Body of pancreas (tissue), 4 donors: ENCODE data around the gene HECW1. TPM values are rescaled to one million over a fixed set of nuclear protein-coding genes. Genes with fewer than 3 reads are reported as not detected.

Experiments
- ATAC-seq: fragments of 150-250 bp; one replicate; pipeline ENCODE4 v1.9.1; 2016
- DNase-seq, 4 donors: peaks; one replicate each; pipeline ENCODE4 v3.0.0-alpha.2; 2019
- H3K27ac ChIP-seq, 4 donors: fragments of 200-600 bp; sonication (generic); 1 replicate in 3 of 4; 2 replicates in 1 of 4; pipeline versions ENCODE4 v1.5.1 to v1.6.1; 2016 to 2019; ENCODE audit warnings: mild to moderate bottlenecking in 1 of 4, mixed read lengths in 1 of 4, moderate library complexity in 1 of 4
- H3K27me3 ChIP-seq, 2 donors: fragments of 200-600 bp; sonication (generic); one replicate each; pipeline ENCODE4 v1.6.0; 2016; ENCODE audit warnings: mild to moderate bottlenecking in 1 of 2
- H3K36me3 ChIP-seq, 2 donors: fragments of 200-600 bp; sonication (generic); replicated peaks in 1 of 2; 2 replicates each; pipeline ENCODE4 v1.5.1; 2016; ENCODE audit warnings: low read depth in 2 of 2; ENCODE audit not compliant: insufficient read depth in 1 of 2
- H3K4me1 ChIP-seq: fragments of 200-600 bp; sonication (generic); one replicate; pipeline ENCODE4 v1.6.0; 2016
- H3K4me3 ChIP-seq, 2 donors: fragments of 200-600 bp; sonication (generic); 1 replicate in 1 of 2; 2 replicates in 1 of 2; pipeline ENCODE4 v1.5.1; 2016 to 2019
- H3K9me3 ChIP-seq, 3 donors: fragments of 200-600 bp; sonication (generic); 1 replicate in 2 of 3; 2 replicates in 1 of 3; pipeline ENCODE4 v1.5.1; 2016
- POLR2A ChIP-seq, 3 donors: fragments of 450-650 bp; IDR thresholded peaks; one replicate each; pipeline ENCODE4 v1.6.1; 2016; ENCODE audit warnings: antibody characterized with exemption in 3 of 3, mild to moderate bottlenecking in 2 of 3
- WGBS, 2 donors: methylation state at CpG; one replicate each; pipeline ENCODE4 v1.1.5; 2017; 5-methylcytosine and 5-hydroxymethylcytosine counted together
- intact Hi-C: fragments of 100-400 bp; cut with DNase I; formaldehyde crosslinking; loops from one replicate; pipeline ENCODE4 v1.15.1; 2023
- total RNA-seq, 2 donors: library from RNA; depleted of rRNA; stranded (reverse); fragments of >200 nt; gene quantifications; one replicate each; pipeline ENCODE4 v1.1.0, GENCODE V29; 2016
- TF ChIP-seq, protein P1 (sequence below), 7 experiments: fragments of 450-650 bp in 4 of 7; fragments of 200-600 bp in 3 of 7; sonication (generic) in 3 of 7; IDR thresholded peaks; one replicate each; pipeline ENCODE4 v1.5.1; 2016 to 2019; ENCODE audit warnings: antibody characterized with exemption in 7 of 7

The HECW1 gene
- total RNA-seq, 2 donors from 2014 or later: under 0.01 TPM; not detected in 1

DNA sequence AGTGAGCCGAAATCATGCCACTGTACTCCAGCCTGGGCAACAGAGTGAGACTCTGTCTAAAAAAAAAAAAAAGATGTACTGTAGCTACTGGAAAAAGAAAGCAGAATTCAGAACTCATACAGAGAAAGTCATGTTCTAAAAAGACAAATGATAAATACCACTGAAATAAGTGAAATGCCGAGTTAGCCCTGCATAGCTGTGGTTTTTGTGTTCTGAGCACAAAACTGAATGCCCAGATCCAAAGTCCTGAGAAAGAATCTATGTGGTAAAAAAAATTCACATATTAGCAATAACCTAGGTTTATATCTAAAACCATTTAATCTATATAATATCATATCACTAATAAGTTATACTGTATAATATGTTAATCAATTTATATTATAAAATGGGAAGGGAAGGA, 29.3 kb upstream of the HECW1 start:
- no peak for TF ChIP-seq POLR2A (IDR thresholded peaks at IDR 0.05)
- TF ChIP-seq, protein P1, sequence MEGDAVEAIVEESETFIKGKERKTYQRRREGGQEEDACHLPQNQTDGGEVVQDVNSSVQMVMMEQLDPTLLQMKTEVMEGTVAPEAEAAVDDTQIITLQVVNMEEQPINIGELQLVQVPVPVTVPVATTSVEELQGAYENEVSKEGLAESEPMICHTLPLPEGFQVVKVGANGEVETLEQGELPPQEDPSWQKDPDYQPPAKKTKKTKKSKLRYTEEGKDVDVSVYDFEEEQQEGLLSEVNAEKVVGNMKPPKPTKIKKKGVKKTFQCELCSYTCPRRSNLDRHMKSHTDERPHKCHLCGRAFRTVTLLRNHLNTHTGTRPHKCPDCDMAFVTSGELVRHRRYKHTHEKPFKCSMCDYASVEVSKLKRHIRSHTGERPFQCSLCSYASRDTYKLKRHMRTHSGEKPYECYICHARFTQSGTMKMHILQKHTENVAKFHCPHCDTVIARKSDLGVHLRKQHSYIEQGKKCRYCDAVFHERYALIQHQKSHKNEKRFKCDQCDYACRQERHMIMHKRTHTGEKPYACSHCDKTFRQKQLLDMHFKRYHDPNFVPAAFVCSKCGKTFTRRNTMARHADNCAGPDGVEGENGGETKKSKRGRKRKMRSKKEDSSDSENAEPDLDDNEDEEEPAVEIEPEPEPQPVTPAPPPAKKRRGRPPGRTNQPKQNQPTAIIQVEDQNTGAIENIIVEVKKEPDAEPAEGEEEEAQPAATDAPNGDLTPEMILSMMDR (IDR thresholded peaks at IDR 0.05): no peak
- Histone ChIP-seq H3K4me3 (no peak overlapping the region), H3K36me3 (no peaks in the 10 kb centered on the region), H3K27ac (no peak overlapping the region), H3K4me1 (no peaks in the 10 kb centered on the region), H3K27me3 (no peaks in the 10 kb centered on the region), H3K9me3 (no peaks in the 10 kb centered on the region)
- intact Hi-C loops: no loop called here
- ATAC-seq: no peak
- no peak for DNase-seq
- 44 to 50% methylated on average over 2 of the region's 2 CpGs for WGBS, 2 donors

DNA sequence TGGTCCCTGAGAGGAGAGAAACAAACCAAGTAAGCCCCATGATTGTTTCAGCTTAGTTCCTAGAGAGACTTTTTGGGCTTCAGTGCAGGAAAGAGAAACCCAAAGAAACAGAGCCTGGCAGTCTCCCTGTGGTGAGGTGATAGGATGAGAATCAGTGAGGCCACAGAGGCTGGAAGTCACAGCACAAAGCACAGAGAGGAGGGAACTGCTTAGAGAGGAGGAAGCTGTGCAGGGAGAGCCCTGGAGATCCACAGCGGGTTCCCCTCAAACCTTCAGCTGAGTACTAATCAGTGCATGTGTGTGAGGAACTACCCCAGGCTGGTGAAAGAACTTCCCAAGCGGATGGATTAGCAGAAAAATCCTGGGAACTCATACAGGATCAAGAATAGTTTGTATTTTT, 27.4 kb upstream of the HECW1 start:
- TF ChIP-seq, protein P1 (IDR thresholded peaks at IDR 0.05): no peak
- no peak for TF ChIP-seq POLR2A (IDR thresholded peaks at IDR 0.05)
- no peaks in the 10 kb centered on the region for H3K36me3 ChIP-seq
- DNase-seq (no peak), ATAC-seq (no peak)
- intact Hi-C loops: no loop called here
- no peak overlapping the region for H3K27ac ChIP-seq
- 67 to 78% methylated on average over 2 of the region's 2 CpGs for WGBS, 2 donors
- H3K4me3 ChIP-seq: no peak overlapping the region
- no peaks in the 10 kb centered on the region for H3K27me3 ChIP-seq
- no peaks in the 10 kb centered on the region for H3K9me3 ChIP-seq
- no peaks in the 10 kb centered on the region for H3K4me1 ChIP-seq

DNA sequence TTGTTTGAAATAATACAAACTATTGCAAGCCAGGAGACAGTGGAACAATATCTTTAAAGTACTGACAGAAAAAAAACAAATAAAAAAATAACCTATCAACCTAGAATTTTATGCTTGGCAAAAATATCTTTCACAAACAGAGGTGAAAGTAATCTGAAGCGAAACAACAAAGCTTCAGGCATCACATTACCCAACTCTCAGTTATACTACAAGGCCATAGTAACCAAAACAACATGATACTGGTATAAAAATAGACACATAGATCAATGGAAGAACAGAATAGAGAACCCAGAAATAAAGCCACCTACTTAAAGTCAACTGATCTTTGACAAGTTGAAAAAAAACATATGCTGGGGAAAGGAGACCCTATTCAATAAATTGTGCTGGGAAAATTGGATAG, 26.5 kb upstream of the HECW1 start:
- Histone ChIP-seq H3K9me3 (no peaks in the 10 kb centered on the region), H3K4me3 (no peak overlapping the region), H3K4me1 (no peaks in the 10 kb centered on the region), H3K27me3 (no peaks in the 10 kb centered on the region), H3K36me3 (no peaks in the 10 kb centered on the region), H3K27ac (no peak overlapping the region)
- WGBS, 2 donors: 39 to 43% methylated on average over 1 of the region's 1 CpG
- TF ChIP-seq, protein P1 (IDR thresholded peaks at IDR 0.05): no peak
- TF ChIP-seq POLR2A (IDR thresholded peaks at IDR 0.05): no peak
- DNase-seq (no peak), ATAC-seq (no peak)
- intact Hi-C loops: no loop called here

DNA sequence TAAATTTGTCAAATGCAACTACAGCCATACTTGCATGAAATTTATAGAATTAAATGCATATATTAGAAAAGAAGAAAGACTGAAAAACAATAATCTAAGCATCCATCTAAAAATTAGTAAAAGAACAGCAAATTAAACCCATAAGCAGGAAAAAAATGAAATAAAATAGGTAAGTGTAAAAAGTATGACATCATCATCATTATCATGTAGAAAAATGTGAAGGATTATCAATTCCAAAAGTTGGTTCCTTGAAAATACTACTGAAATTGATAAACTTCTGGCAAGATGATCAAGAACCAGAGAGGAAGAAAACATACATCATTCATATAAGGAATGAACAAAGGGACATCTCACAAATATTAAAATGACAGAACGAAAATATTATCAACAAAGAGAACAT, 19.6 kb upstream of the HECW1 start:
- no peaks in the 10 kb centered on the region for H3K4me1 ChIP-seq
- intact Hi-C loops: no loop called here
- H3K27ac ChIP-seq: no peak overlapping the region
- ATAC-seq (no peak), DNase-seq (no peak)
- no peak for TF ChIP-seq POLR2A (IDR thresholded peaks at IDR 0.05)
- TF ChIP-seq, protein P1 (IDR thresholded peaks at IDR 0.05): no peak
- whole genome bisulfite sequencing, 2 donors: 48 to 52% methylated on average over 1 of the region's 1 CpG
- H3K4me3 ChIP-seq: no peak overlapping the region
- H3K36me3 ChIP-seq: no peaks in the 10 kb centered on the region
- no peaks in the 10 kb centered on the region for H3K27me3 ChIP-seq
- H3K9me3 ChIP-seq: no peaks in the 10 kb centered on the region

DNA sequence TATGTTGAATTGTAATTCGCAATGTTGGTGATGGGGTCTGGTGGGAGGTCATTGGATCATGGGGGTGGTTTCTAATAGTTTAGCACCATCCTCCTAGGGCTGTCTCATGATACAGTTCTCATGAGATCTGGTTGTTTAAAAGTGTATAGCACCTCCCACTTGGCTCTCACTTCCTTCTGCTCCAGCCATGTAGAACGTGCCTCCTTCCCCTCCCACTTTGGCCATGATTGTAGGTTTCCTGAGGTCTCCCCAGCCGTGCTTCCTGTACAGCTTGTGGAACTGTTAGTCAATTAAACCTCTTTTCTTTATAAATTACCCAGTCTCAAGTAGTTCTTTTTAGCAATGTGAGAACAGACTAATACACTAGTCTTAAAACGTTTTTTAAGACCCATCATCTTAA, 15.6 kb upstream of the HECW1 start:
- no peak for TF ChIP-seq POLR2A (IDR thresholded peaks at IDR 0.05)
- TF ChIP-seq, protein P1 (IDR thresholded peaks at IDR 0.05): no peak
- no peak overlapping the region for H3K4me3 ChIP-seq
- H3K4me1 ChIP-seq: no peaks in the 10 kb centered on the region
- H3K9me3 ChIP-seq: no peaks in the 10 kb centered on the region
- intact Hi-C loops: no loop called here
- ATAC-seq: no peak
- no peaks in the 10 kb centered on the region for H3K27me3 ChIP-seq
- 41 to 44% methylated on average over 4 of the region's 4 CpGs for WGBS, 2 donors
- H3K36me3 ChIP-seq: no peaks in the 10 kb centered on the region
- no peak overlapping the region for H3K27ac ChIP-seq
- no peak for DNase-seq
